ENCODE measurements around the gene MEX3A. TPM values are rescaled to one million over a fixed set of nuclear protein-coding genes. Genes with fewer than 3 reads are reported as not detected.

Gene MEX3A
- total RNA-seq, 1 experiment from 2014 or later, result 68.0 TPM

DNA sequence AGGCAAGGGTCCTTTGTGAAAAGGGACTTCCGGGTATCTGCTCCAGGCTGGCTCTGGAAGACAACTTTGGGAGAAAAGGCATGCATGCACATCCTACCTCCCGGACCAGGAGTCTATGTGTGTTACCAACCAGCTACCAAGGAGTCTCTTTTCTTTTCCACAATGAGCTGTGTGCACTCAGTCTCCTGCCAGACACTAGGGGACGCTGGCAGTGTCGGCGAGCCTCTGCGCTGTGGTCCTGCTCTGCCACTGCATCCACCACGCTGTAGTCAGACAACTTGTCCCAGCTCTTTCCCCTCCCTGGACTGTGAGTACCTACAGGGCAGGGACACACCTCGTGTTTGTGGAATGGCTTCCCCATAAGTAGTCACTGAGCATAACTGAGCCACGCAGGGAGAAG is 56.4 kb downstream of the MEX3A start:
- Histone ChIP-seq H3K9me3 (ENCODE audit: control insufficient read depth, low read depth, low read length) (no peaks in the 10 kb centered on the region), H2AFZ (ENCODE audit: low read length) (no peak overlapping the region), H3K23ac (ENCODE audit: insufficient read length, low read depth, low read length) (no peak overlapping the region), H3K4me1 (ENCODE audit: insufficient read depth, low read length) (no peaks in the 10 kb centered on the region), H4K5ac (ENCODE audit: insufficient read length, low read depth, low read length) (no peak overlapping the region), H3K4ac (ENCODE audit: low read depth, low read length) (no peak overlapping the region), H4K20me1 (ENCODE audit: control insufficient read depth, insufficient read depth, insufficient read length) (no peaks in the 10 kb centered on the region), H3K56ac (ENCODE audit: insufficient read length, low read depth, low read length) (no peak overlapping the region), H4K8ac (replicated peaks; ENCODE audit: insufficient read length, low read depth, low read length) (no peak overlapping the region), H2BK20ac (ENCODE audit: low read depth, low read length, poor library complexity, severe bottlenecking) (no peak overlapping the region), H3T11ph (ENCODE audit: low read length) (no peak overlapping the region), H3K9ac (ENCODE audit: extremely low read depth, insufficient read length, low read length) (no peak overlapping the region), H3K27ac (ENCODE audit: insufficient read length, low read depth, low read length) (no peak overlapping the region), H3K79me1 (ENCODE audit: insufficient read depth, low read depth, low read length, poor library complexity, severe bottlenecking) (no peaks in the 10 kb centered on the region), H3K23me2 (ENCODE audit: insufficient read length, low read depth, low read length, poor library complexity, severe bottlenecking) (no peaks in the 10 kb centered on the region), H2BK5ac (ENCODE audit: insufficient read length, low read length) (no peak overlapping the region), H2BK15ac (ENCODE audit: low read depth, low read length) (no peak overlapping the region), H3K27me3 (ENCODE audit: insufficient read depth, low read length) (no peaks in the 10 kb centered on the region; the same call in 1 of the 2 replicates), H3K4me2 (ENCODE audit: insufficient read depth, insufficient read length, low read length) (no peak overlapping the region), H3K14ac (ENCODE audit: insufficient read depth, low read length) (no peak overlapping the region), H2BK12ac (ENCODE audit: insufficient read length, low read depth, low read length) (no peak overlapping the region), H2AK5ac (ENCODE audit: insufficient read length, low read length) (no peak overlapping the region), H3K18ac (ENCODE audit: insufficient read length, low read depth, low read length) (no peak overlapping the region), H2BK120ac (ENCODE audit: low read depth, low read length, poor library complexity, severe bottlenecking) (no peak overlapping the region), H4K91ac (ENCODE audit: insufficient read length, low read depth, low read length) (no peak overlapping the region), H3K79me2 (ENCODE audit: insufficient read depth, low read length) (no peaks in the 10 kb centered on the region)
- H3K27me3 Mint-ChIP-seq (ENCODE audit: low read depth), result peaks cover 32% of the 10 kb centered on the region
- TF ChIP-seq, protein P1, sequence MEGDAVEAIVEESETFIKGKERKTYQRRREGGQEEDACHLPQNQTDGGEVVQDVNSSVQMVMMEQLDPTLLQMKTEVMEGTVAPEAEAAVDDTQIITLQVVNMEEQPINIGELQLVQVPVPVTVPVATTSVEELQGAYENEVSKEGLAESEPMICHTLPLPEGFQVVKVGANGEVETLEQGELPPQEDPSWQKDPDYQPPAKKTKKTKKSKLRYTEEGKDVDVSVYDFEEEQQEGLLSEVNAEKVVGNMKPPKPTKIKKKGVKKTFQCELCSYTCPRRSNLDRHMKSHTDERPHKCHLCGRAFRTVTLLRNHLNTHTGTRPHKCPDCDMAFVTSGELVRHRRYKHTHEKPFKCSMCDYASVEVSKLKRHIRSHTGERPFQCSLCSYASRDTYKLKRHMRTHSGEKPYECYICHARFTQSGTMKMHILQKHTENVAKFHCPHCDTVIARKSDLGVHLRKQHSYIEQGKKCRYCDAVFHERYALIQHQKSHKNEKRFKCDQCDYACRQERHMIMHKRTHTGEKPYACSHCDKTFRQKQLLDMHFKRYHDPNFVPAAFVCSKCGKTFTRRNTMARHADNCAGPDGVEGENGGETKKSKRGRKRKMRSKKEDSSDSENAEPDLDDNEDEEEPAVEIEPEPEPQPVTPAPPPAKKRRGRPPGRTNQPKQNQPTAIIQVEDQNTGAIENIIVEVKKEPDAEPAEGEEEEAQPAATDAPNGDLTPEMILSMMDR (conservative IDR thresholded peaks at IDR 0.05), result peak; percentile 84
- DNase-seq, result peak; percentile 85
- H3K27ac Mint-ChIP-seq, result no peak overlapping the region; a peak in 1 of 7 replicates
- H3K9me3 Mint-ChIP-seq, result no peaks in the 10 kb centered on the region
- no CpG with 5 or more reads among the region's 9 CpGs for WGBS (ENCODE audit: extremely low coverage, insufficient read length, low lambda C conversion rate)
- no peaks in the 10 kb centered on the region for H3K36me3 Mint-ChIP-seq (ENCODE audit: insufficient read depth in 1 of 3, low read depth in 3 of 3)
- H3K4me3 Mint-ChIP-seq, result no peak overlapping the region
- peaks cover 6 to 12% of the 10 kb centered on the region in 2 experiments; a peak in 3 of 4 replicates for H3K4me1 Mint-ChIP-seq

All from H9 (cell line).